Activated T-cell treated with anti-CD3 and anti-CD28 coated beads, Interleukin-2, amount 50 U/mL, for 72 hours (primary cell): ENCODE data around the gene PKD1. TPM values are rescaled to one million over a fixed set of nuclear protein-coding genes. Genes with fewer than 3 reads are reported as not detected.
"Not testable (repeated sequence)": the region's sequence is repeated elsewhere in the genome, so short reads cannot be mapped to it uniquely, and the experiment has no call there.

Experiments used
- ATAC-seq, 2 donors: fragments of 150-1000 bp; cut with Tn5 transposase; replicated peaks in 1 of 2; 2 replicates each; pipeline ENCODE4 v1.10.0; 2021; ENCODE audit warnings: moderate library complexity in 2 of 2, mild to moderate bottlenecking in 1 of 2
- DNase-seq, 2 donors: peaks; one replicate each; pipeline ENCODE4 v3.0.0; 2021 to 2022; ENCODE audit warnings: mixed read lengths in 1 of 2
- H3K27ac Mint-ChIP-seq: one replicate; pipeline ENCODE4 v1.8.0; 2022; ENCODE audit warnings: mild to moderate bottlenecking, moderate library complexity, mixed read lengths
- H3K27me3 Mint-ChIP-seq: one replicate; pipeline ENCODE4 v1.8.0; 2022; ENCODE audit warnings: low read depth, mixed read lengths
- H3K36me3 Mint-ChIP-seq, 2 donors: one replicate each; pipeline ENCODE4 v1.8.0; 2022; ENCODE audit warnings: mixed read lengths in 2 of 2, mild to moderate bottlenecking in 1 of 2; ENCODE audit not compliant: insufficient read depth in 2 of 2
- H3K4me1 Mint-ChIP-seq: one replicate; pipeline ENCODE4 v1.8.0; 2022; ENCODE audit warnings: low read depth, mixed read lengths
- H3K4me3 Mint-ChIP-seq, 2 donors: one replicate each; pipeline ENCODE4 v1.8.0; 2022; ENCODE audit warnings: mild to moderate bottlenecking in 2 of 2, mixed read lengths in 2 of 2, moderate library complexity in 2 of 2
- H3K9me3 Mint-ChIP-seq, 2 donors: one replicate each; pipeline ENCODE4 v1.8.0; 2022; ENCODE audit warnings: mixed read lengths in 2 of 2
- total RNA-seq, 2 donors: library from RNA; stranded (reverse); gene quantifications; one replicate each; pipeline ENCODE4 v1.2.3, GENCODE V29; 2022

PKD1 gene
- total RNA-seq, 2 donors from 2014 or later: 90.2 to 95.7 TPM

DNA sequence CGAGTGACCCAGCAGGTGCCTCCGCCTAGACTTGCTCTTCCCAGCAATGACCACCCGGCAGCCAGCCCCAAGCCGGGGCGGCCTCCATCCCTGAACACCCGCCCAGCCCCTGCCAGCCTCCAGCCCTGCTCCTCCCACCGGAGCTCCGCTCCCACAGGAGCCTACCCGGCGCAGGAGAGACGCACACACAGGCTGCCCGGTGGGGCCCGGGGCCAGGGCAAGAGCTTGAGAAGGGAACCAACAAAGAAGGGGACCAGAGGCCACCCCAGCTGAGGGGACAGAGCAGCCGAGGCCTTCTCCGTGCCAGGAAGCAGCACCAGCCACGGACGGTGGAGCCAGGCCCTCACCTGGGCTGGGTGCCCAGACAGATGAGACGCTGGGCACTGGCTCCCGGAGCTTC is 13.8 kb downstream of the PKD1 start:
- H3K4me1 Mint-ChIP-seq: peaks cover 17% of the 10 kb centered on the region
- H3K9me3 Mint-ChIP-seq: no peaks in the 10 kb centered on the region
- ATAC-seq: no peak
- no peak overlapping the region for H3K27ac Mint-ChIP-seq
- no peaks in the 10 kb centered on the region for H3K36me3 Mint-ChIP-seq
- DNase-seq: no peak
- no peaks in the 10 kb centered on the region for H3K27me3 Mint-ChIP-seq
- no peak overlapping the region for H3K4me3 Mint-ChIP-seq

DNA sequence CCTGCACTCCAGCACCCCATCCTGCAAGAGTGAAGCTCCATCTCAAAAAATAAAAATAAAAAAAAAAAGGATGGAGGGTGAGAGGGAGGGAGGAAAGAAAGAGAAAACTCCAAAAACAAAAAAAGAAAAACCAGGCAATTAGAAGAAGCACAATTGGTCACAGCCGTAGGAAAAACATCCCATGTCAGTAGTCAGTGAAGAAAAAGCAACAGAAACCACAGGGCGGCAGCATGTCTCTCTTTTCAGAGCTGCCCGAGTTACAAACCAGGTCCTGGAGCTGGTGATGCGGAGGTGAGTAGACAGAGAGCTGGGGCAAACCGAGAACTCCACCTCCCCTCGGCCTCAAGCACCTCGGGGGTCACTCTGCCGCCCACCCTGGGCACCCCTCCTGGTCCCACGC is 14.4 kb downstream of the PKD1 start:
- H3K4me1 Mint-ChIP-seq: peaks cover 14% of the 10 kb centered on the region
- not testable (repeated sequence) for H3K9me3 Mint-ChIP-seq, H3K4me3 Mint-ChIP-seq, H3K27ac Mint-ChIP-seq, H3K27me3 Mint-ChIP-seq, H3K36me3 Mint-ChIP-seq
- ATAC-seq (peak; percentile 55 to 57), DNase-seq (peak; percentile 29 to 31)

GRCh38 chr16:2117960-2118722 is 17.6 kb downstream of the PKD1 start:
- ATAC-seq, H3K36me3 Mint-ChIP-seq, H3K27ac Mint-ChIP-seq, H3K27me3 Mint-ChIP-seq, H3K4me3 Mint-ChIP-seq, DNase-seq, H3K4me1 Mint-ChIP-seq, H3K9me3 Mint-ChIP-seq: not testable (repeated sequence)

DNA sequence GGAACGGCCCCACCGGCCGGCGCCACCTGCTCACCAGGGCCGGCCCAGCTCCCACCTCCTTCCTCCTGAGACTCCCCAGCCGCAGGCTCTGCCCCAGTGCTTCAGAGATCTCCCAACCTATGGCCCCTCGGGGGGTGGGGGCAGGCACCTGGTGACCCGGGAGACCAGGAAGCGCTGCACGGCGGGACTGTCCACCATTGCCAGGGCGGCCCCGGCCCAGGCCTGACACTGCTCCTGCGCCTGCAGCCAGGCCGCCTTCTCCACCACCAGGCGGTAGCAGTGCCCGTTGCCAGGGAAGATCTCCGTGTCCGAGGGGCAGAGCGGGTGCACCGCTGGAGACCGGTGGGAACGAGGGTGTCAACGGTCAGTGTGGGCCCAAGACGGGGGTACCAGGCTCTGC is 18.4 kb downstream of the PKD1 start:
- not testable (repeated sequence) for H3K27me3 Mint-ChIP-seq, H3K4me3 Mint-ChIP-seq, H3K27ac Mint-ChIP-seq, H3K4me1 Mint-ChIP-seq, H3K9me3 Mint-ChIP-seq, ATAC-seq, H3K36me3 Mint-ChIP-seq, DNase-seq

DNA sequence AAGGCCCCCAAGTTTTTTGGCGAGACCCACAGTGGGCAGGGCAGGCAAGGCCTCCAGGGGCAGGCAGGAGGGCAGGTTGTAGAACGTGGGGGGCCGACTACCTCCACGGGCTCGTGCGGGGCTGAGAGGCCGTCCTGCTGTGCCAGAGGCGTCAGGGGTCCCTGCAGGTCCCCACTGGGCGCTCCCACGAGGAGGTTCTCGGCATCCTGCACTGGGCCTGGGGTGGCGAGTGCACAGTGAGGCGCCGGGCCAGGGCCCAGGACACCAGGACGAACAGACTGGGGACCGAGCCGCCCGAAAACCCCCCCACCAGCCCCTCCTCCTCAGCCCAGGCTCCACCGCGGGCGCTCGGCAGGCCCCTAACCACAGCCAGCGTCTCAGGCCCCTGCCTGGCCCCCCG is 19.3 kb downstream of the PKD1 start:
- ATAC-seq, DNase-seq, H3K27ac Mint-ChIP-seq, H3K4me3 Mint-ChIP-seq, H3K36me3 Mint-ChIP-seq, H3K9me3 Mint-ChIP-seq, H3K27me3 Mint-ChIP-seq, H3K4me1 Mint-ChIP-seq: not testable (repeated sequence)

DNA sequence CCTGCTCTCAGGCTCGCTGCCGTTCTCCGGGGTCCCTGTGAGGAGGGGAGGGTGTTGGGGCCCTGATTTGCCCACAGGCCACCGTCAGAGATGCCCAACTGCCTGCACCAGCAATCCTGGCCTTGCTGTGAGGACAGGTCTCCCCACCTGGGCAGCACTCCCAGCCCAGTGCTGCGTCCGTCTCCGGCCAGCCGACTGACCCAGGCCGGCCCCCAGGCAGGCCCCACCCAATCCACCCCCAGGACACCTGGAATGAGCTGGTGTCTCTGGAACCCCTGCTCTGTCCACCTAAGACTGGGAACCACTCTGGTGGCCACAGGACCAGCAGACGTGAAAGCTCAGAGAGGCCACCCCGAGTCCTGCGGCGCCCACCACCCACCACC is 20.1 kb downstream of the PKD1 start:
- H3K4me1 Mint-ChIP-seq: no peaks in the 10 kb centered on the region
- DNase-seq: no peak
- H3K27me3 Mint-ChIP-seq: no peaks in the 10 kb centered on the region
- no peak for ATAC-seq
- H3K36me3 Mint-ChIP-seq: no peaks in the 10 kb centered on the region
- no peak overlapping the region for H3K4me3 Mint-ChIP-seq
- no peaks in the 10 kb centered on the region for H3K9me3 Mint-ChIP-seq
- H3K27ac Mint-ChIP-seq: no peak overlapping the region

- not testable (repeated sequence) for H3K4me1 Mint-ChIP-seq, H3K27ac Mint-ChIP-seq, H3K4me3 Mint-ChIP-seq, H3K27me3 Mint-ChIP-seq, DNase-seq, H3K36me3 Mint-ChIP-seq, H3K9me3 Mint-ChIP-seq, ATAC-seq
Observed at GRCh38 chr16:2114885-2115590, 20.7 kb downstream of the PKD1 start.

DNA sequence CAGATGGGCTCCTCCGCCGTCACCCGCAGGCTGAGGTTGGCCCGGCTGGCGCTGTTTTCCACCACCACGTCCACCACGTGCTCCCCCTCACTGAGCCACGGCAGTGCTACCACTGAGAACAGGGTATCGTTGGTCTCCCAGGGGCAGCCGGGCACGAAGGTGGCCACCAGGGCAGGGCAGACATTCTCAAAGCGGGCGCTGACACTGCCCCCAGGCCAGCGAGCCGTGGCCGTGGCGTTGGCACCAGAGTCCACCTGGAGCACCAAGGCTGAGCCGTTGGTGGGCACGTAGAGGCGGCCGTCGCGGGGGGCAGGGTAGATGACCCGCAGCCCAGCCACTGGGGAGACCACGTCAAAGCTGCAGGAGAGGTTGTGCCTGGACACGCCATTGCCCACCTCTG is 21.5 kb downstream of the PKD1 start:
- not testable (repeated sequence) for H3K4me1 Mint-ChIP-seq, DNase-seq, H3K4me3 Mint-ChIP-seq, H3K36me3 Mint-ChIP-seq, H3K9me3 Mint-ChIP-seq, H3K27me3 Mint-ChIP-seq, H3K27ac Mint-ChIP-seq, ATAC-seq

DNA sequence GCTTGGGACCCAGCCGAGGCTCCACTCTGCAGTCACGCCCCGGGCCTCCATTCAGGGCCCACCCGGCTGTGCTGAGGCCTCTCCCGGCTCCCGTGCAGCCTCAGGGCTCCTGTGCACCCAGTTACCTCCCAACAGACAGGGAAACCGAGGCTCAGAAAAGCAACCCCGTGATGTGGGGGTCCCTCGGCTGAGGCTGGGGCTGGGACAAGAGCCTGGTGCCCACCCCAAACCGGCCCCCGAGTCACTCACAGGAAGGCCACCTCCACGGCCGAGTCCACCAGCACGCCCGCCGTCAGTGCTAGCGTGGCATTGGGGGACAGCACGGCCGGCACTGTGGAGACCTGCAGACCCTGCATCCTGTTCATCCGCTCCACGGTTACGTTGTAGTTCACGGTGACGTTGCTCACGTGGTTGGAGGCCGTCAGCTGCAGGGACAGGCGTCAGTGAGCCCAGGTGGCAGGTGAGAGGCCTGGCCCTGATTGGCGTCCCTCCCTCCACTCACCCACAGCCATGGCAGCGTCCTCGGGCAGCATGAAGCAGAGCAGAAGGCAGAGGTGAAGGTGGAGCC is 23.1 kb downstream of the PKD1 start:
- not testable (repeated sequence) for H3K4me1 Mint-ChIP-seq, H3K4me3 Mint-ChIP-seq, H3K9me3 Mint-ChIP-seq, H3K27me3 Mint-ChIP-seq, H3K27ac Mint-ChIP-seq, DNase-seq, ATAC-seq, H3K36me3 Mint-ChIP-seq

GRCh38 chr16:2111412-2112335 is 24.0 kb downstream of the PKD1 start:
- H3K27ac Mint-ChIP-seq, DNase-seq, H3K36me3 Mint-ChIP-seq, H3K4me3 Mint-ChIP-seq, H3K27me3 Mint-ChIP-seq, H3K9me3 Mint-ChIP-seq, H3K4me1 Mint-ChIP-seq, ATAC-seq: not testable (repeated sequence)

DNA sequence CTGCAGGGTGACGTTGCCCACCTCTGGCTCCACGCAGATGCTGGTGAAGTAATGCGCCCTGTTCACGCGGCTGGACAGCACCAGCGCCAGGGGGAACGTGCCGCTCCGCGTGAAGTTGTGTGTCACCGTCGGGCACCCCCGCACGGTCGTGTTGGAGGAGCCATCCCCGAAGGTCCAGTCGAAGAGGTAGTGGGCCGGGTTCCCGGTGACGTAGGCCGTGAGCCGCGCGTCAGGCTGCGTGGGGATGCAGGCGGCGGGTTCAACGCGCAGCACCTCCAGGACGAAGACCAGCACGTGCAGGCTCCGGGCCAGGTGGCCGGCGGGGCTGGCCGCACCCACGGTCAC is 24.7 kb downstream of the PKD1 start:
- H3K27ac Mint-ChIP-seq, H3K4me3 Mint-ChIP-seq, ATAC-seq, H3K36me3 Mint-ChIP-seq, H3K27me3 Mint-ChIP-seq, H3K9me3 Mint-ChIP-seq, H3K4me1 Mint-ChIP-seq, DNase-seq: not testable (repeated sequence)

GRCh38 chr16:2110332-2111008 is 25.2 kb downstream of the PKD1 start:
- not testable (repeated sequence) for H3K27ac Mint-ChIP-seq, H3K36me3 Mint-ChIP-seq, H3K4me3 Mint-ChIP-seq, H3K9me3 Mint-ChIP-seq, ATAC-seq, H3K27me3 Mint-ChIP-seq, DNase-seq, H3K4me1 Mint-ChIP-seq
